SH-SY5Y (cell line): ENCODE results near the gene ATP11C.

Source experiments
- GATA2 ChIP-seq: IDR thresholded peaks from 2 replicates; pipeline ENCODE4 v1.6.1; 2011; ENCODE audit warnings: mild to moderate bottlenecking, low read depth, low read length
- GATA3 ChIP-seq: IDR thresholded peaks from 2 replicates; pipeline ENCODE4 v1.6.1; 2011; ENCODE audit warnings: low read depth, mild to moderate bottlenecking, low read length, moderate library complexity

ATP11C gene

GRCh38 chrX:139932901-139933796 is at the start of gene ATP11C:
Gene ATP11C (minus strand): TSS chrX:139933053. CDS start chrX:139932042, 1,011 bp downstream.
- TF ChIP-seq GATA3, result no peak
- no peak for TF ChIP-seq GATA2

- TF ChIP-seq GATA3, result no peak
- TF ChIP-seq GATA2, result no peak
These were observed 41.6 kb upstream of the ATP11C start for GRCh38 chrX:139974471-139974870.

- TF ChIP-seq GATA3, result no peak
- TF ChIP-seq GATA2, result no peak
These were observed 40.1 kb upstream of the ATP11C start for GRCh38 chrX:139972629-139973624.

GRCh38 chrX:139972113-139972512 is 39.3 kb upstream of the ATP11C start:
- TF ChIP-seq GATA3 (no peak), GATA2 (no peak)

- TF ChIP-seq GATA2 (no peak), GATA3 (no peak)
These were observed 38.5 kb upstream of the ATP11C start for GRCh38 chrX:139971394-139971749.

GRCh38 chrX:139969286-139969685 is 36.4 kb upstream of the ATP11C start:
- TF ChIP-seq GATA2, result no peak
- TF ChIP-seq GATA3, result no peak

- no peak for TF ChIP-seq GATA2
- no peak for TF ChIP-seq GATA3
These were observed 34.9 kb upstream of the ATP11C start for GRCh38 chrX:139967750-139968149.

GRCh38 chrX:139967300-139967699 is 34.4 kb upstream of the ATP11C start:
- no peak for TF ChIP-seq GATA2
- no peak for TF ChIP-seq GATA3

GRCh38 chrX:139965421-139965820 is 32.6 kb upstream of the ATP11C start, which contains the start of gene CXorf66:
Gene CXorf66 (minus strand): TSS chrX:139965521. CDS start chrX:139965496, 25 bp downstream.
- no peak for TF ChIP-seq GATA3
- no peak for TF ChIP-seq GATA2

- TF ChIP-seq GATA3 (no peak), GATA2 (no peak)
These were observed 16.9 kb upstream of the ATP11C start for GRCh38 chrX:139949703-139950102.

- TF ChIP-seq GATA3 (no peak), GATA2 (no peak)
These were observed 12.2 kb upstream of the ATP11C start for GRCh38 chrX:139945075-139945474.

GRCh38 chrX:139936259-139936658 is 3.4 kb upstream of the ATP11C start:
- TF ChIP-seq GATA2 (no peak), GATA3 (no peak)

GRCh38 chrX:139933904-139934303 is 1.1 kb upstream of the ATP11C start:
- no peak for TF ChIP-seq GATA2
- TF ChIP-seq GATA3, result no peak
